Gastroesophageal sphincter (tissue), 3 donors: ENCODE measurements around the gene L3MBTL2.

Experiments used
- POLR2A ChIP-seq, 2 donors: fragments of 450-650 bp; IDR thresholded peaks; one replicate each; pipeline ENCODE4 v1.6.1; 2017; ENCODE audit warnings: antibody characterized with exemption in 2 of 2, mild to moderate bottlenecking in 2 of 2, moderate library complexity in 1 of 2
- POLR2AphosphoS5 ChIP-seq: sonication (generic); formaldehyde crosslinking; IDR thresholded peaks from one replicate; pipeline ENCODE4 v1.6.1; 2017; ENCODE audit warnings: antibody characterized with exemption
- TF ChIP-seq, protein P1 (sequence below), 4 experiments: fragments of 200-600 bp in 2 of 4; fragments of 450-650 bp in 2 of 4; sonication (generic) in 1 of 4; IDR thresholded peaks; one replicate each; pipeline ENCODE4 v1.5.1; 2017 to 2019; ENCODE audit warnings: antibody characterized with exemption in 4 of 4, mild to moderate bottlenecking in 2 of 4, moderate library complexity in 2 of 4

- no peak for TF ChIP-seq POLR2A (IDR thresholded peaks at IDR 0.05)
- TF ChIP-seq POLR2AphosphoS5: no peak
- TF ChIP-seq, protein P1, sequence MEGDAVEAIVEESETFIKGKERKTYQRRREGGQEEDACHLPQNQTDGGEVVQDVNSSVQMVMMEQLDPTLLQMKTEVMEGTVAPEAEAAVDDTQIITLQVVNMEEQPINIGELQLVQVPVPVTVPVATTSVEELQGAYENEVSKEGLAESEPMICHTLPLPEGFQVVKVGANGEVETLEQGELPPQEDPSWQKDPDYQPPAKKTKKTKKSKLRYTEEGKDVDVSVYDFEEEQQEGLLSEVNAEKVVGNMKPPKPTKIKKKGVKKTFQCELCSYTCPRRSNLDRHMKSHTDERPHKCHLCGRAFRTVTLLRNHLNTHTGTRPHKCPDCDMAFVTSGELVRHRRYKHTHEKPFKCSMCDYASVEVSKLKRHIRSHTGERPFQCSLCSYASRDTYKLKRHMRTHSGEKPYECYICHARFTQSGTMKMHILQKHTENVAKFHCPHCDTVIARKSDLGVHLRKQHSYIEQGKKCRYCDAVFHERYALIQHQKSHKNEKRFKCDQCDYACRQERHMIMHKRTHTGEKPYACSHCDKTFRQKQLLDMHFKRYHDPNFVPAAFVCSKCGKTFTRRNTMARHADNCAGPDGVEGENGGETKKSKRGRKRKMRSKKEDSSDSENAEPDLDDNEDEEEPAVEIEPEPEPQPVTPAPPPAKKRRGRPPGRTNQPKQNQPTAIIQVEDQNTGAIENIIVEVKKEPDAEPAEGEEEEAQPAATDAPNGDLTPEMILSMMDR (IDR thresholded peaks at IDR 0.05): no peak
These were observed 36.1 kb downstream of the L3MBTL2 start for GRCh38 chr22:41241133-41241676.
